Kidney tubule cell (primary cell): ENCODE measurements around the gene HIF1A.
A peak's percentile ranks its signal among the peaks of the same experiment; 100 is the strongest.
"Not testable (repeated sequence)": the region's sequence is repeated elsewhere in the genome, so short reads cannot be mapped to it uniquely, and the experiment has no call there.

Source experiments
- DNase-seq: peaks from one replicate; pipeline ENCODE4 v3.0.0-alpha.2; 2018; ENCODE audit warnings: low spot score

HIF1A gene

DNA sequence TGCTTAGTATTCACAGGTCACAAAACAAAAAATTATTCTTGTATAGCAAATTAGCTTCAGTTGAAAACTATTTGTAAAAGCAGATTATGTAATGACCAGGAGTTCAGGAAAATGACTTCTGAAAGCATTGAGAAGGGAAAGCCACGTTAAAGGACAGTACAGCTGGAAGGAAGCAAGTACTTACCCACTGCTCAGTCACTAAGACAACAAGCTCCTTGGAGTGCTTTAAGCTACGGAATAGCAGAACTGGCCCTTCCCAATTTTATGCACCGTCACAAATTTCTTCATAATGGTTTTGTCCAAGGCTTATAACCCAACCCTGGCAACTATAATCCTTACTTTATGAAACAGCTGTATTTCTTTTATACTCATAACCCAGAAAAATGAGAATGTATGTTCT, 54.0 kb downstream of the HIF1A start:
- peak; percentile 50 for DNase-seq

GRCh38 chr14:61749867-61750266, 54.6 kb downstream of the HIF1A start:
- DNase-seq = peak; percentile 50

DNA sequence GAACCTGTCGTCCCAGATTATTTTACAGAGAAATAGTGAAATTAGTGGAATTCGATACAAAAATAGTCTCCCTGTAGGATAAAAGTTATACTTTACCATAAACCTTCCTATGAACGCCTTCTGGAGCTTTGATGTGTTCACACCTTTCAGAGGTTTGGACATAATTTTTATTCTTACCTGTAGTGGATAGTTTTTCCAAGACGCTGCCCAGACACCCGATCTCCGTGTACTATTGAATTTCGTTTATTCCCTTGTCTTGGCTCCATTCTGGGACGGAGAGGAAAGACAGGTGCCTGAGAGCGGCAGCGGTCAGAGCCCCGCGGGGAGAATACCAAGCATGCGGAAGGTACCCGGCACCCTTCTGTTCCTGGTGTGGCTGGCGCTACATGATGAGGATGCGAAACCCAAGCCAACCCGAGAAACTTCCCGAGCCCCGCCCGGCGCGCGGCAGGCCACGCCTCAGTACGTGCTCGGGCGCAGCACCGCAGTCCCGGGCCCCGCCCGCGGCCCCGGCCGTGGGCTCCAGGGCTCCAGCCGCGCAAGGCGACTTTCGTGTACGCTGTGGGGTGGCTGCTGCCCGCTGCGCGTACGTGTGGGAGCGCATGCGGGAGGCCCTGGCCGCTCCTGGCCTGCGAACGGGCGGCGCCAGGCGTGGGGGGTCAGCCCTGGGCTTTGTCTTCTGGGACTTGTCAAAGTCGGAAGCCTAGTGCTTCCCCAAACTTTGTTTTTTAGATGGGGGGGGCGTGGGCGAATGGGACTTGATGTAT, 55.6 kb downstream of the HIF1A start:
- DNase-seq = peak; percentile 95

DNA sequence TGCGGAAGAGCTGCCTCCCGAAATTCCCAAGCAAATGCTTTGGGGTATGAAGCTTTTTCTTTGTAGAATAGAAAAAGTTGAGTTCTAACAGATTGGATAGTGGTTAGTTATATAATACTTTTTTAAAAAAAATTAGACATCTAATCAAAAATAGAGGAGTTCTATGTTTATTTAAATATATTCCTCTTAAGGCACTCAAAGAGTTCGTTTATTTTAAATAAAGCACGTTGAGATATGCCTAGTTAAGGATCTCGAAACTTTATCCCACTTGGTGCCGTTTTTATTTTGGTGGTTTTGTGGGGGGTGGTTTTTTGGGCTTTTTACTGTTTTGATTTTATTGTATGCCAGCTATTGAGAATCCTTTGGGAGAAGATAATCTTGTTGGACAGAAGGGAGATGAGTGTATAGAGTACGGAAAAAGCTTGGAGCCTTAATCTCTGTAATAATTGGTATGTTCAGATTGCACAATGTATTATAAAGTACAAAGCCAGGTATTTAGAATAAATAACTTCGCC, 56.2 kb downstream of the HIF1A start:
- no peak for DNase-seq

- DNase-seq = peak; percentile 52
These were observed 57.3 kb downstream of the HIF1A start for GRCh38 chr14:61752626-61753025.

DNA sequence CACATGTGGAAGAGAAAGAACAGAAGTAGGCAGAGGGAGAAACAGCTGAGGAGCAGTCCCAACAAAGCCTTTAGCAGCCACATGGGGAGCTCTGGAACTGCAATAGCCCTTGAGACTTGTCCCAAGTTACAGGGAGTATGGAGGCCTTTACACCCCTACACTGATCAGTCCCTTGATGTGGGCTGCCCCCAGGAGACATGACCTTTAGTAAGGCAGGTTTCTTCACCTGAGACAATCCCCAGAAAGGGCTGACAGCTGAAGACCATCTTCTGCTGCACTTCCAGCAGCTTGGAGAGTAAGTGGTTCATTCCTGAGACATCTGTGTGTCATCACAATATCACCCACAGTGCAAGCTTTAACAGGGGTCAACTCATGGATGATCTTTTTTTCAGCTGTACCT, 58.3 kb downstream of the HIF1A start:
- no peak for DNase-seq

DNA sequence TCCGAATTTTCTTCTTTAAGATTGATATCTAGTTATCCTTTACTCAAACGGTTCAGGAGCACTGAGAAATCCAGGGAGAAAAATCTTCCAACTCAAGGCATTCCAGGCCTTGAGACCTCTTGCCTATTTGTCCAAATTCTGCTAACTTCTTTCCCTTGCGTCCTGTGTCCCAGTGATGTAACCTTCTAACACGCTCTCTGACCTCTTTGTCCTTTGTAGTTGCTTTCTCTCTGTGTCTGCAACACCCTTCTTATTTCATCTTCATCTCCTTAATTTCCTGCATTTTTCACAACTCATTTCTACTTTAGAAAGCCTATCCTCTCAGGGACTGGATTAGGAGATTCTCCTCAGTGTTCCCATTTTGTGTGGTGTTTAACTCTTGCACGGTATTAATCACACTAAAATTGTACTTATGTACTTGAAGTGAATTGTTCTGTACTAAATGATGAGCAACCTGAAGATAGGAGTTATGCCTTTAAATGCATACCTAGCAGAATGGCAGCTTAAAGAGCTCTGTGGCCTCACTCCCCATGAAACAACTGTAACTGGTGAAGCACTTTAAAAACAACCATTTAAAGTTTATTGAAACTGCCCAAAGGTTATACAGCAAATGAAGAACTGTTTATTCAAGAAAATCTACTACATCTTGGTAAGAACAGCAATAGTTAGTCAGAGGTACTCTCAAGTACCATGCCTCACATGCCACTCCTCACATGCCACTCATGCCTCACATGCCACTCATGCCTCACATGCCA, 59.5 kb downstream of the HIF1A start:
- DNase-seq = peak; percentile 64

DNA sequence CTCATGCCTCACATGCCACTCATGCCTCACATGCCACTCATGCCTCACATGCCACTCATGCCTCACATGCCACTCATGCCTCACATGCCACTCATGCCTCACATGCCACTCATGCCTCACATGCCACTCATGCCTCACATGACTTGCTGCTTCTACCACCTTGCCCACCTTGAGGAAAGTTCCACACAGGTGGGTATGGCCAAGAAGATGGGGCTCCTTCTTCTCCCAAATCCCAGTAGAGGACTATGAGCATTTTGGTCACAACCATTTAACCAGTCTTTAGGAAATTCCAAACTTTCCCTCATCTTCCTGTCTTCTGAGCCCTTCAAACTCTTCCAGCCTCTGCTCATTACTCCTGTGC, 60.0 kb downstream of the HIF1A start:
- not testable (repeated sequence) for DNase-seq

- no peak for DNase-seq
These were observed 60.8 kb downstream of the HIF1A start for GRCh38 chr14:61756135-61756534.

DNA sequence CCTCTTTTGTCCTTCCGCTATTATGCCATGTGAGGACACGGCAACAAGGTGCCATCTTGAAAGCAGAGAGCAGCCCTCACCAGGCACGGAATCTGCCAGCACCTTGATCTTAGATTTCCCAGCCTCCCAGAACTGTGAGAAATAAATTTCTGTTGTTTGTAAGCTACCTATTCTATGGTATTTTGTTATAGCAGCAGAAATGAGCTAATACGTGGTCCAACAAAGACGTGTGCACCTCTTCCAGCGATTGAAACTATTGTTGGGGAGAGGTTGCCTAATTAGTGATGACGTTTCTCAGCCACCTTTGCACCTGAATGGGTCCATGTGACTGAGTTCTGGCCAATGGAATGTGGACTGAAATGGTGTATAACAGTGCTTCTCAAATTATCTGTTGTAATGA, 64.6 kb downstream of the HIF1A start:
- no peak for DNase-seq

- DNase-seq = no peak
These were observed 66.2 kb downstream of the HIF1A start for GRCh38 chr14:61761557-61761956.

DNA sequence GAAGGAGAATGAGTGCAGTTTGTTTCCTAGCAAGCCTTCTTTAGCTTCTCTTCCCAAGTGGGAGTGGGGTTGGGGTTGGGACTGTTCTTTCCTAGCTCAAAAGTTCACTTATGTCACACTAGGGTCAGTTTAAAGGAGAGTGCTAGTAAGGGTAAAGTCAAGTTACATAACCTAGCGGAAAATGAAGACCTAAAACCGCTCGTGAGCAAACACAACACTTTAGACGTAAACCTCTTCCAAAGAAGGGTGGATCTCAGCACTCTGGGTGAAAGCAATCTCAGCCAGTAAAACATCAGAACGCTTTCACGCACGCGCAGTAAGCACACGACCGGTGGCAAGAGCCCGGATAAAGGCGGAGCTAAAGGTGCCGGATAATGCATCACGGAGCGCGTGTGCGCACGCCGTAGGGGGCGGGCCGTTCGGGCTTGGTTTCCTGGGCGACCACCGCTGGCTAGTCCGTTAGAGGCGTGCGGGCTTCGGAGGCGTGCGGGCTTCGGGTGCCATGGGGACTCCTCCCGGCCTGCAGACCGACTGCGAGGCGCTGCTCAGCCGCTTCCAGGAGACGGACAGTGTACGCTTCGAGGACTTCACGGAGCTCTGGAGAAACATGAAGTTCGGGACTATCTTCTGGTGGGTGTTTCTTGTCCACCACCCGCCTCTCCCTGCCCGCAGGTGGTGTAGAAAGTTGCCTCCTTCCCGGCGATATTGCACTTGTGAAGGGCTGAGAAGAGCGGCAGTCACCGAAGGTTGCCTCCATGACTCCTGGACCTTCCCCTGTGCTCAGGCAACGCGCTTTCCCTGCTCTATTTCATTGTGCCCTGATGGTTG, 66.9 kb downstream of the HIF1A start, which contains the start of gene SNAPC1:
Gene SNAPC1 (plus strand): TSS at position 462 of the 828 bp plus-strand sequence. CDS start 41 bp downstream, at position 503.
- DNase-seq = peak; percentile 97

GRCh38 chr14:61764342-61765122, 69.2 kb downstream of the HIF1A start:
- no peak for DNase-seq

- DNase-seq = peak; percentile 65
These were observed 70.1 kb downstream of the HIF1A start for GRCh38 chr14:61765225-61765943.

DNA sequence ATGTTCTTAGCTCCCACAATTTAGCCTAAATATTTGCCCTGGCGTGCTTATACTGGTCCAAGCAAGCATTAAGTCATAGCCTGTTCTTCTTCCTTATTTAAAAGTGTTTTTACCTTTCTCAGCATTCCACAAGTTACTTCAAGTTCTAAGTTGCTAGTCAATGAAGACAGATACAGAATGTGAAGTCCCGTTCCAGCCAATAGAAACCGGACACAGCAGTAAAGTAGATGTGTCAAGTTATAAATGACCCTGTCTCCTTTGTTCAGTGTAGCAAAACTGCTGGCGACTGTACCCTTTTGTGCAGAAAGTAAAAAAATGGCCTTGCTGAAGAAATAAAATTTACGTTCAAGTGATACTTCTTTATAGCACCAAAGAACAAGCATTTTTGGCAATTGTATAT, 70.8 kb downstream of the HIF1A start:
- DNase-seq = no peak

DNA sequence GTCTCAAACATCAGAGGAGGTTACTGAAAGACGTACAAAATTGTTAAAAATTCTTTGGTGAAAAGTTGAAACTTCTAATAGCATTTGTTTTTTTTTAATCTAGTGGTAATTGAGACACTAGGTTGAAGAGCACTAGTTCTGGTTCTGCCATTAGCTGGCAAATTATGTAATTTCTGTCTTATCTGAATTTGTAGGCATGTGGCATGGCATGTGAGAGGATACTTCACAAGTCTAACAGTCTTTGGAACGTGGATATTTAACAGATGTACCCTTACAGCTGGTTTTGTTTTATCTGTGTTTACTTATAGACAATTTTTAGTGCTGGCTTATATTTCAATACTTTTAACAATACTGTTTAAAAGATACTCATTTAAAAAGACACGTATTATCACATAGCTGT, 72.9 kb downstream of the HIF1A start:
- no peak for DNase-seq

DNA sequence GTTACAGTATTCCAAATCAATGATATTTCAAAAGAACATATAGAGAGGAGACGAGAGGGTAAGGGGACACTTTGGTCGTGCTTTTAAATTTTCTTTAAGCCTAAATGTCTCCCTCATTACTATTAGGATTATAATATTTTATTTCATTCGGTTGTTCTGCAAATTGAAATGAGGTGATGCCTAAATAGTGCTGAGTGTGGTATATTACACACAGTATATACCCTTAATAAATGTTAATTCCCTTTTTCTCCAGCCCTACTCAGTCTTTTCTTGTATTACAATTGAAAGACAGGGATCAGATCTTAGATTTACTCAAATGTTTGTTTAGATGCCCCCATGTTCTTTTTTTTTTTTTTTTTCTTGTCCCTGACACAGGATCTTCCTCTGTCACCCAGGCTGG, 74.6 kb downstream of the HIF1A start:
- DNase-seq = no peak

GRCh38 chr14:61774861-61775260, 79.5 kb downstream of the HIF1A start:
- no peak for DNase-seq

- no peak for DNase-seq
These were observed 84.8 kb downstream of the HIF1A start for GRCh38 chr14:61780125-61780524.

- no peak for DNase-seq
These were observed 102.0 kb downstream of the HIF1A start for GRCh38 chr14:61797309-61797708.
